ENCODE results near the gene MMP24.

MMP24 gene

DNA sequence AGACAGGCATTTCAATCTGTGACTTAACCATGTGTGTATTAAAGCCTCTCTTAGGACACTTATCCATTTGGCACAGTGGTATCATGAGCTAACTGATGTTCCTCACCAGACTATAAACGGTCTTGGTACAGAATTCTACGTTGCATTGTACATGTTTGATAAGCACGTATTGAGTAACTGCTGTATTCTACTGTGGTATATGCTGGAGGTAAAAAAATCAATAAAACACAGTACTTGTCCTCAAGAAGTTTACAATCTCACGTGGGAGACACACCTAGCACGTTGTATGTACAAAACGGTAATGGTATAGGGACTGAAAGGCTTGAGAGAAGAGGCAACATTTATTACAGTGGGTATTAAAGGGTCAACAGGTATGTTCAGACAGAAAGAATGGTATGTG, 98.9 kb downstream of the MMP24 start:
- no peak for DNase-seq (ENCODE audit: low read depth)
- no peak overlapping the region for H3K4me3 ChIP-seq (ENCODE audit: low read depth, low read length)
- TF ChIP-seq, protein P1, sequence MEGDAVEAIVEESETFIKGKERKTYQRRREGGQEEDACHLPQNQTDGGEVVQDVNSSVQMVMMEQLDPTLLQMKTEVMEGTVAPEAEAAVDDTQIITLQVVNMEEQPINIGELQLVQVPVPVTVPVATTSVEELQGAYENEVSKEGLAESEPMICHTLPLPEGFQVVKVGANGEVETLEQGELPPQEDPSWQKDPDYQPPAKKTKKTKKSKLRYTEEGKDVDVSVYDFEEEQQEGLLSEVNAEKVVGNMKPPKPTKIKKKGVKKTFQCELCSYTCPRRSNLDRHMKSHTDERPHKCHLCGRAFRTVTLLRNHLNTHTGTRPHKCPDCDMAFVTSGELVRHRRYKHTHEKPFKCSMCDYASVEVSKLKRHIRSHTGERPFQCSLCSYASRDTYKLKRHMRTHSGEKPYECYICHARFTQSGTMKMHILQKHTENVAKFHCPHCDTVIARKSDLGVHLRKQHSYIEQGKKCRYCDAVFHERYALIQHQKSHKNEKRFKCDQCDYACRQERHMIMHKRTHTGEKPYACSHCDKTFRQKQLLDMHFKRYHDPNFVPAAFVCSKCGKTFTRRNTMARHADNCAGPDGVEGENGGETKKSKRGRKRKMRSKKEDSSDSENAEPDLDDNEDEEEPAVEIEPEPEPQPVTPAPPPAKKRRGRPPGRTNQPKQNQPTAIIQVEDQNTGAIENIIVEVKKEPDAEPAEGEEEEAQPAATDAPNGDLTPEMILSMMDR (IDR thresholded peaks at IDR 0.05; ENCODE audit: low read depth, low read length, missing control alignments) = no peak

GRCh38 chr20:35326021-35326739, 99.7 kb downstream of the MMP24 start:
- TF ChIP-seq, protein P1 (IDR thresholded peaks at IDR 0.05; ENCODE audit: low read depth, low read length, missing control alignments) = no peak

More at GRCh38 chr20:35326021-35326739, 99.7 kb downstream of the MMP24 start:
- no peak overlapping the region for H3K4me3 ChIP-seq (ENCODE audit: low read depth, low read length)
- no peak for DNase-seq (ENCODE audit: low read depth)
